ENCODE results near the gene PACRG.

The PACRG gene

DNA sequence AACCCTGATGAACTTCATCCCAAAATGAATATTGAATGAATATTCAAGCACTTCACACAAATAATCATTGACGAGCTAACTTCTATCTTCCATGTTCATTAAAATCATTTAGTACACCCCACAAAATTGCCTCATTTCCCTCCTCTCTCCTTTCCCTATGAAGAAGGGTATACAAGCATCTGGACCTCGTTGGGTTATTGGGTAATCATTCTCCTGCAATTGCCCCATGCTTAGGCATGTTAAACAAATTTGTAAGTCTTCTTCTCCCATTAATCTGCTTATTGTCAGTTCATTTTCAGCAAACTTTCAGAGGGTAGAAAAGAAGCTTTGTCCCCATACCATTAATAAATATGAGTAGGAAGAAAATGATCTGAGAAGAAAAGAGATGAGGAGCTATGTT is 27.8 kb upstream of the PACRG start:
- no peak for TF ChIP-seq GATA1 (IDR thresholded peaks at IDR 0.05; ENCODE audit: low read depth, low read length)
- TF ChIP-seq POLR2A (IDR thresholded peaks at IDR 0.05; ENCODE audit: low read length), result no peak
- DNase-seq, result no peak

DNA sequence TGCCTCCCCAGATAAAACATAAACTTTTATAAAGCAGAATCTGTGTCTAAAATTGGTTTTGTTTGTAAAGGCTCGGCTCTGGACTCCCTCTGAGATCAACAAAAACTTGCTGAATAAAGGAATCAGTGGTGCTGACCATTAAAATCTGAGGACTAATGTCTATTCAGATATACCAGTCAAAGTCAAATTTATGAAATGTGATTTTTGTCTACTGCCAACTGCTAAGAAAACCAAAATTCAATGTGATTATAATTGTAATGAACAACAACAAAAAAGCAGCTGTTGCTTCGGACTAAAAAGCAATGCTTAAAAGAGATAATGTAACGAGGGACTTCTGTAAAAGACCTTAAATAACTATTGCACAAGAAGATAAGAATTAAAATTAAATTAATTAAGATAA is 26.8 kb upstream of the PACRG start:
- TF ChIP-seq GATA1 (IDR thresholded peaks at IDR 0.05; ENCODE audit: low read depth, low read length), result no peak
- no peak for TF ChIP-seq POLR2A (IDR thresholded peaks at IDR 0.05; ENCODE audit: low read length)
- DNase-seq, result no peak

DNA sequence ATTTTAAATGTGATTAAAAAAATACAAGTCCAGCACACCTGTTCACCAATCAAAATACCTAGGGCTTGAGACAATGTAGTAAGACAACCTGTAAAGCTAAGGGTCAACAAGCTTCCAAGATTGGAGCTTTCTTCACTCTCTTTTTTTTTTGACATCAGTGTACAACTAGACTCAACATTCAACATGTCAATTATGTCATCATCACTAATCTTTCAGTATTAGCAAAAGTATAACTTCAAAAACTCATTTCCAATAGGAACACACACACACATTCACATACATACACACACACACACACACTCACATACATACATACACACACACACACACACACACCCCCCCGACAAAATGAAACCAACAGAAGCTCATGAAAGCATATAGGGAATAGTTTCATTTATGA is 26.2 kb upstream of the PACRG start:
- TF ChIP-seq GATA1 (IDR thresholded peaks at IDR 0.05; ENCODE audit: low read depth, low read length), result no peak
- no peak for TF ChIP-seq POLR2A (IDR thresholded peaks at IDR 0.05; ENCODE audit: low read length)
- DNase-seq, result no peak

DNA sequence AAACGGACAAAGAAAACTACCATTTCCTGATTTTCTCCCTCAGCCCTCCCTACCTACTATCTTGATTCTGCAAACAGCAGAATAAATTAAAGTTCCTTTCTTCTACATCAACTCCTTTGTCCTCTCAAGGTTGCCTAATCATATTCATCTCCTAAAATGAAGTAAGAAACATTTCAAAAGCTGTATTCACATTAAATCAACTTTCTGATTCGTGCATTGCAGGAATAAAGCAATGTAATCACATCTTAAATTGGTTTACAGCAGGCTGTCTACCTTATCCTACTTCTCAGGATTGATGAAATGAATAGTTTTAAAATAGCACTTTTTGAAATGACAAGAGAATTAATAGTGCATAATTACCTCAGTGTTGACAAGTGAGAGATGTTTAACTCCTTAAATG is 25.3 kb upstream of the PACRG start:
- no peak for DNase-seq
- TF ChIP-seq GATA1 (IDR thresholded peaks at IDR 0.05; ENCODE audit: low read depth, low read length) (no peak), POLR2A (IDR thresholded peaks at IDR 0.05; ENCODE audit: low read length) (no peak)

DNA sequence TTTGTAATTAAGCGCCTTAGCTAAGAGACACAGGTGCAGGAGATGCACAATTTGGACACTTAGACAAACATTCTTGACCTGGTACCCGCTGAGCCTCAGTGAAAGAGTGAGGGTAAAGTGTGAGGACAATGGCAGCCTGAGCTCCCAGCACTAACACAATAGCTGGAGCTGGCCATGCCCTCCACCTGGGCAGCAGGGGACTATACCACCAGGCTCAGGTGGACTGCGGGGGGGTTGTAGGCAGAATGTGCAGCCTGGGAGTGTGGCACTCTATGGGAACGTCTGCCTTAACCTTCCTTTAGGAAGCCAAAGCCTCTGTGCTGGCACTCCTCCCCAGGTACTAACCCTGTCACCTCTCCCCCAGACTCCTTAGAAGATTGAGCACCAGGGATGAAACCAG is 23.8 kb upstream of the PACRG start:
- no peak for DNase-seq
- no peak for TF ChIP-seq GATA1 (IDR thresholded peaks at IDR 0.05; ENCODE audit: low read depth, low read length)
- TF ChIP-seq POLR2A (IDR thresholded peaks at IDR 0.05; ENCODE audit: low read length), result no peak

DNA sequence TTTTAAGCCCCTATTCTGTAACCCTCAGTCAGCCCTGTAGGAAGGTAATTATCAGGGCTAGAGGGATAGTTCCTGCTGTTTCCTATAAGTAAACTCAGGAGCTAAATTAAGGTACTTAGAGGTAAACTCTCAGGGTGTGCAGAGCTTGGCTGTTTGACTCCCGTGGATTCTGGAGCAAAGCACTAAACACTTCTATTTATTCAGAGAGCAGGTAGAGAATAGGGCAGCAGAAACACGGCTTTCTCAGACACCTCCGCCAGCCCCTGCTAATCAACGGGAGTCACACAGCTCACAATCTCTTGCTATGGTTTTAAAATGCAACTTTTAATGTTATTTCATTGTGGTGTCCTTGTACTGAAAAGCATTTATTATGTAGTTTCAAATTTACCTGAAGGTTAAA is 22.0 kb upstream of the PACRG start:
- DNase-seq, result no peak
- TF ChIP-seq GATA1 (IDR thresholded peaks at IDR 0.05; ENCODE audit: low read depth, low read length), result no peak
- TF ChIP-seq POLR2A (IDR thresholded peaks at IDR 0.05; ENCODE audit: low read length), result no peak

DNA sequence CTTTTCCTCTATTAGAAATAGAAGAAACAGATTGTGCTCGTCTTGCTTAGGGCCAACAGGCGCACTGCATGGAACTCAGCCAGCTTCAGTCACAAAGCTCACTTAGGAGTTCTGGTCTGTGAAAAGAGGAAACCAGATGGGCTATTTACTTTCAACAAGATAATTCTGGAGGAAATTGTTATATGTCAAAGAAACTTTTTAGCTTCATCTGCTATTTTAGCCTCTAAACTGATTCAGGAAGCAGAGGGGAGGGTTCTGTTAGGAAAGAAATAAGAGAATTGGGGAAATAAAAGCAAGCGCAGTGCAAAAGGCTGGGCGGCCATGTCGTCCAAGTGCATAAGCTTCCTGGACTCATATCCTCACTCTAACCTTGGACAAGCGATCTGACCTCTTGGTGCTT is 21.5 kb upstream of the PACRG start:
- no peak for DNase-seq
- no peak for TF ChIP-seq GATA1 (IDR thresholded peaks at IDR 0.05; ENCODE audit: low read depth, low read length)
- no peak for TF ChIP-seq POLR2A (IDR thresholded peaks at IDR 0.05; ENCODE audit: low read length)

DNA sequence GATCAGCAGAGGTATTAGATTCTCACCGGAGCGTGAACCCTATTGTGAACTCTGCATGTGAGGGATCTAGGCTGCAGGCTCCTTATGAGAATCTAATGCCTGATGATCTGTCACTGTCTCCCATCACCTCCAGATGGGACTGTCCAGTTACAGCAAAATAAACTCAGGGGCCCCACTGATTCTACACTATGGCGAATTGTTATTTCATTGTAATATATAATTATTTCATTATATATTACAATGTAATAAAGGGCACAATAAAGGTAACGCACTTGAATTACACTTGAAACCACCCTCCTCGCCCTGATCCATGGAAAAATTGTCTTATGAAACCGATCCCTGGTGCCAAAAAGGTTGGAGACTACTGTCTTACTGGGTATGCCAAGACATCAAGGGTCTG is 18.8 kb upstream of the PACRG start:
- no peak for DNase-seq
- TF ChIP-seq GATA1 (IDR thresholded peaks at IDR 0.05; ENCODE audit: low read depth, low read length) (no peak), POLR2A (IDR thresholded peaks at IDR 0.05; ENCODE audit: low read length) (no peak)

DNA sequence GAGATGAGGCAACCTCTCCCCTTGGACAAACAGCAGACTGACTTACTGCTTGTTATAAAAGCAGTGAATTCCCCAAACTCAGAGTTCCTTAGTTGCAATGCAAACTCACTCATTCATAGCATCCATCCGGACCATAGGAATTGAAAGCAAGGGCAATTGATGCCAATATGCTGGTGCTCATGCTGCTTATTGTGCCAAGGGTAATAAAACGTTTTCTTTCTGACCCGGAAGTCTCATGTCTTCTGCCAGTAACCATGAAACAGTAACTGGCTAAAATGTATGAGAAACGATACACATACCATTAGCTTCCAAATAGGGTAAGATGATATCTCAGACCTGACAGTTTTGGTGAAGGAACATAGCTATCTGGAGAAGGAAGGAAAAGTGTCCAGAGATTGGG is 18.3 kb upstream of the PACRG start:
- no peak for DNase-seq

DNA sequence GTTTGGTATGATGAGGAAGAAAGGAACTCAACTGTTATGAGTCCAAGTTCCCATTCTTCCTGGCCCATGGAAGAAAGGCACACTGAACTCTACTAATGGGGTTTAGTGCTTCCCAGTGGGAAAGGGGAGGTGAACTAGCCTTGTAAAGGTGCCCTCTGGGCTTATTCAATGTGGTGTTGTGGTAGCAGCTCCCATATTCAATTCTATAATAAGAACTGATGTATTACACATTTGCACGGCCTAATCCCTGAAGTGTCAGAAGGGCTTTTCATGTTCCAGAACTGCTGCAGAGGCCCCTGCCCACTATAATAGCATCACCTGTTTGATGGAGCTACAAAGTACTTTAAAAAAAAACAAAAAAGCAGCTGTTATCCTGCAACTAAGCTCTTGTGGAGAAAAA is 17.4 kb upstream of the PACRG start:
- DNase-seq, result no peak
- no peak for TF ChIP-seq GATA1 (IDR thresholded peaks at IDR 0.05; ENCODE audit: low read depth, low read length)
- no peak for TF ChIP-seq POLR2A (IDR thresholded peaks at IDR 0.05; ENCODE audit: low read length)

More for the DNA sequence above, 18.3 kb upstream of the PACRG start:
- no peak for TF ChIP-seq POLR2A (IDR thresholded peaks at IDR 0.05; ENCODE audit: low read length)
- no peak for TF ChIP-seq GATA1 (IDR thresholded peaks at IDR 0.05; ENCODE audit: low read depth, low read length)

DNA sequence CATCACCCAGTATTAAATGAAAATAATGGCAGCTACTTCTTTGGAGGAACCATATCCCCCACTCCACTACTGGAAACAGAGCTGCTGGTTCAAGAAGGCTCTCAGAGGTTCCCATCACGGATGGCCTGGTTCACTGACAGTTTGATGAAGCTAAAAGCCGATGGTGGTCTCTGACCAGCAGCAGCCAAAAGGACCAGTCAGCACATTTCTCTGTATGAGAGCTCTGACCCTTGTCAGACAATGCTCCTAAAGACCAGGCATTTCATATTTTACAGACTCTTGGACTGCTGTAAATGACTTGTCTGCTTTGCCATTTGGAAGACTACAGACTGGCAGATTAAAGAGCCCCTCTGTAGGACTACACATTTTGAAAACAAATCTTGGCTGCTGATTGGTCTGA is 16.8 kb upstream of the PACRG start:
- TF ChIP-seq POLR2A (IDR thresholded peaks at IDR 0.05; ENCODE audit: low read length) (no peak), GATA1 (IDR thresholded peaks at IDR 0.05; ENCODE audit: low read depth, low read length) (no peak)
- no peak for DNase-seq

DNA sequence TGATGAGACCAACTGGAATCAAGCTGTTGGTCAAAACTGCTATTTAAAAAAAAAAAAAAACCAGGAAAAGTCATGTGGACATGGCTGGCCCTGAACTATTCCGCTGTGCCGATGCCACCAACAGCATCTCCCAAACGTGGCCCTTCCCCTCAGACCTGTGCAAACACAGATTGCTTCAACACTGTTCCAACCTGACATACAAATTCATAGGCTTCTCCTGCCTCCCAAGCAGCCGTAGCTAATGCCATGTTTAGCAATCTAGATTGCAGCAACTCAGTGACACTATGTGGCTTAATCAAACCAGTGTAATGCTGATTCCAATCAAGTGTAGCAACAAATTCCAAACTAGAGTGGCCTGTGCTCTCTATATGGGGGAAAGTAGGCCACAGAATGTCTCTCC is 16.4 kb upstream of the PACRG start:
- TF ChIP-seq GATA1 (IDR thresholded peaks at IDR 0.05; ENCODE audit: low read depth, low read length), result no peak
- no peak for TF ChIP-seq POLR2A (IDR thresholded peaks at IDR 0.05; ENCODE audit: low read length)
- no peak for DNase-seq

DNA sequence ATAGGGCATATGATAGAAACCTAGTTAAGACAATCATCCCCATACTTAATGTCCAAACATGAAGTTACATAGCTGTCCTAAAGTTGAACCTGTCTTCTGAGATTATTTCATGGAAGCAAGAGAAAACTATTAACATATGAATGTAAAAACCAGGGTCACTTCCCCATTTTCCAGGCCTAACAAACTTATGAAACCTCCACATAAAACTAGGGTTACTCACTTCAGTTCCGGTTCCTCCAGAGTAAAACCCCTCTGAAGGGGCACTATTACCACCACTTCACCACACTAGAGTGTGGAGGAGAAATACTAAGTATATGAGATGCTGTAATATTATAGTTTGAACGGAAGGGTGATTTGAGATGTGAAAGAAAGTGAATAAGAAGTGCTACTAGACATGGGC is 15.1 kb upstream of the PACRG start:
- no peak for TF ChIP-seq POLR2A (IDR thresholded peaks at IDR 0.05; ENCODE audit: low read length)
- no peak for TF ChIP-seq GATA1 (IDR thresholded peaks at IDR 0.05; ENCODE audit: low read depth, low read length)
- no peak for DNase-seq

DNA sequence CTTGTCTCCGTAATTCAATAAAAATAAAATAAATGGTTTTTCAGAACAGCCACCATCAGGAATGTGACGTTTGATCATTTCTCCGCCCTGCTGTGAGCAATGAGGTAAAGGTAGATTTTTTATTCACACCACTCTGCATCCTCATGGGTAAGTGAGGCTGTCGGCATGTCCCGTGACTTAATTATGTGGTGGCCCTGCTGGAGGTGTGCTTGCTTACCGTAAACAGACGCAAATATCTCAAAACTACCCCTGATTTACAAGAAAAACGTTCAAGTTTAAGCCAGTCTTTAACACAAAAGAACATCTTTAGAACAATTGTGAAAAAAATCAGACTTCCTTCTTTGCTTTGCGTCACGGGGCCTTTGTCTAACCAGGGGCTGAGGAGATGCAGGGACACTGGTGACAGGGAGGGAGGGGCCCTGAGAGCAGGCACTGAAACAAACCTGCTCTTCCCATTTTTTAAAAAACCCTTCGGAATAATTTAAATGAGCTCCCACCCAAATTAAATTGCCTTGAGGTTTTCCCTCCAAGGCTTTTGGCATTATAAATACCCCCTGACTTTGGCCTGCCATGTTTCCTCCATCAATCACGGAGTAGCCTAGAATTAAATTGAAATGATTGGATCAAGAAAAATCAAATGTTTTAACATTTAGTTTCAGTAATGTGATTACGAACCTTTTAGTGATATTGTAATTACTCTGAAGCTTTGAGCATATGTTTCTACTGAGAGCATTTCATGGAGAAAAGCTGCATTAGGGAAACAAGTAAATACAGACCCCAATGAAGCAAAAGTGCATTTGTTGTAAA is 13.6 kb upstream of the PACRG start:
- TF ChIP-seq GATA1 (IDR thresholded peaks at IDR 0.05; ENCODE audit: low read depth, low read length) (no peak), POLR2A (IDR thresholded peaks at IDR 0.05; ENCODE audit: low read length) (no peak)

DNA sequence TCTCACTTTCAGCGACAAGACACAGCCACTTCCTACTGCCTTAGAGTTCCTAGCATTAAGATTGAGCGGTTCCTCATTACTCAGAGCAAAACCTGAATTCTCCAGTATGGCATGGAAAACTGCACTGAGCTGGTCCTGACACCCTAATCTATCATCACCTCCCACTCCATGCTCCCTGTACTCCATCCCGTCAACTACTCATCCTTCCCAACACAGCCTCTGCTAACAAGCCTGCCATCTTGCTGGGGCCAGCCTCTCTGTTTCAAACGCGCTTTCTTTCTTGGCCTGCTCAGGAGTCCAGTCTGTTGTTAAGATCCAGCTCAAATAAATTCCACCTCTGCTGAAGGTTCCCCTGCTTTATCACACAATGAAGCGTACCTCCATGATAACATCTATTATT is 12.2 kb upstream of the PACRG start:
- TF ChIP-seq GATA1 (IDR thresholded peaks at IDR 0.05; ENCODE audit: low read depth, low read length), result no peak
- TF ChIP-seq POLR2A (IDR thresholded peaks at IDR 0.05; ENCODE audit: low read length), result no peak
- DNase-seq, result no peak

More for the DNA sequence above, 13.6 kb upstream of the PACRG start:
- DNase-seq, result no peak
